Common myeloid progenitor, CD34-positive (primary cell): ENCODE results near the gene CCL22.

Experiments used
- CTCF ChIA-PET: fragments of 350-600 bp; sonication (Branson Sonifier 250); formaldehyde crosslinking; loops from one replicate; lab custom pipeline; 2021; ENCODE audit warnings: antibody characterized with exemption; lab: Charles Lee
- POLR2A ChIA-PET: fragments of 350-600 bp; sonication (Branson Sonifier 250); formaldehyde crosslinking; loops from one replicate; lab custom pipeline; 2021; ENCODE audit warnings: antibody characterized with exemption; lab: Charles Lee
- DNase-seq, 3 donors: peaks; one replicate each; pipeline versions ENCODE4 v3.0.0 to v3.0.0-alpha.2; 2013
- H3K27ac ChIP-seq, 2 experiments: 1 replicate in 1 of 2; 2 replicates in 1 of 2; pipeline ENCODE4 v1.7.0; 2013; ENCODE audit warnings: inconsistent platforms in 2 of 2, low read length in 2 of 2, mild to moderate bottlenecking in 2 of 2, low read depth in 1 of 2, moderate library complexity in 1 of 2; ENCODE audit not compliant: severe bottlenecking in 2 of 2, insufficient read depth in 1 of 2, poor library complexity in 1 of 2
- H3K27me3 ChIP-seq, 5 experiments: replicated peaks in 2 of 5; 1 replicate in 3 of 5; 2 replicates in 2 of 5; pipeline versions ENCODE4 v1.6.1 to v1.7.0; 2013; ENCODE audit warnings: low read length in 4 of 5, mild to moderate bottlenecking in 2 of 5, moderate library complexity in 2 of 5, inconsistent platforms in 1 of 5; ENCODE audit not compliant: insufficient read depth in 5 of 5, control insufficient read depth in 4 of 5
- H3K36me3 ChIP-seq, 4 experiments: 1 replicate in 2 of 4; 2 replicates in 2 of 4; pipeline versions ENCODE4 v1.6.1 to v1.7.0; 2013; ENCODE audit warnings: low read length in 3 of 4, control low read depth in 1 of 4, mild to moderate bottlenecking in 1 of 4; ENCODE audit not compliant: control insufficient read depth in 4 of 4, insufficient read depth in 4 of 4
- H3K4me1 ChIP-seq, 4 experiments: 1 replicate in 3 of 4; 2 replicates in 1 of 4; pipeline versions ENCODE4 v1.6.1 to v1.7.1; 2013; ENCODE audit warnings: low read length in 3 of 4, mild to moderate bottlenecking in 3 of 4, control low read depth in 1 of 4, inconsistent platforms in 1 of 4, moderate library complexity in 1 of 4; ENCODE audit not compliant: control insufficient read depth in 4 of 4, insufficient read depth in 4 of 4; ENCODE audit errors: control extremely low read depth in 1 of 4
- H3K4me3 ChIP-seq, 7 experiments: 1 replicate in 4 of 7; 2 replicates in 3 of 7; pipeline versions ENCODE4 v1.5.1 to v1.7.0; 2013; ENCODE audit warnings: mild to moderate bottlenecking in 7 of 7, low read length in 6 of 7, moderate library complexity in 6 of 7, inconsistent platforms in 2 of 7, low read depth in 2 of 7, control low read depth in 1 of 7; ENCODE audit not compliant: insufficient read depth in 4 of 7, control insufficient read depth in 1 of 7; ENCODE audit errors: extremely low read depth in 1 of 7
- H3K9me3 ChIP-seq, 5 experiments: 1 replicate in 4 of 5; 2 replicates in 1 of 5; pipeline versions ENCODE4 v1.6.1 to v1.7.1; 2013; ENCODE audit warnings: low read length in 4 of 5, mild to moderate bottlenecking in 2 of 5, inconsistent platforms in 1 of 5, low read depth in 1 of 5, moderate library complexity in 1 of 5; ENCODE audit not compliant: control insufficient read depth in 4 of 5, insufficient read depth in 2 of 5; ENCODE audit errors: control extremely low read depth in 1 of 5
- WGBS: methylation state at CpG from one replicate; pipeline ENCODE4 v1.1.5; 2013; ENCODE audit not compliant: insufficient coverage; 5-methylcytosine and 5-hydroxymethylcytosine counted together

Gene CCL22

DNA sequence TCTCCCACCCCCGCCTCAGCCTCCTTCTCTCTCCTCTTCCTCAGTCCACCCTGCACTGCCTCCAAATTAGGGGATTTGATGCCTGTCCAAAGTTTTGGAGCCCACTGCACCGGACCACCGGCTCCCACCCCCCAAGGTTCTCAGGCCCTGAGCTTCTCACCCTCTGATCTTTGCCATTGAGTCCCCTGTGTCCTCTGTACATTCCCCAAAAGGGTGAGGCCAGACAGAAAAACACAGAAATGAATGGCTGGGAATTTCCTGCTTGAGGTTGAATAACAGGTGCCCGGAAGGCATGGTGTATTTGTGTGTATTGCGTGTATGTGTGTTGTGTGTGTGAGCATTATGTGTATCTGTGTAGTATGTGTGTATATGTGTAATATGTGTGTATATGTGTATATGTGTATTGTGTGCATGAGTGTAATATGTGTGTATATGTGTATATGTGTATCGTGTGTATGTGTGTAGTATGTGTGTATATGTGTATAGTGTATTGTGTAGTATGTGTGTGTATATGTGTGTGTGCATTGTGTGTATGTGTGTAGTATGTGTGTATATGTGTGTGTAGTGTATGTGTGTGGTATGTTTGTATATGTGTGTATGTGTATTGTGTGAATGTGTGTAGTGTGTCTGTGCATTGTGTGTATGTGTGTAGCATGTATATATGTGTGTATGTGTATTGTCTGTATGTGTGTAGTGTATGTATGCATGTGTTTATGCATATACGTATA is 29.9 kb downstream of the CCL22 start:
- H3K4me1 ChIP-seq, result peaks cover 0 to 13% (median 10%) of the 10 kb centered on the region in 4 experiments
- H3K27ac ChIP-seq, result no peak overlapping the region
- ChIA-PET CTCF (interaction anchor here (1.0 kb wide), 1 partner anchor 28 kb away, joined by 4 read pairs; no protein-coding TSS in a partner anchor), POLR2A (no interaction called here)
- no peaks in the 10 kb centered on the region for H3K27me3 ChIP-seq
- DNase-seq, result no peak
- 96% methylated on average over 5 of the region's 7 CpGs for WGBS
- H3K9me3 ChIP-seq, result no peaks in the 10 kb centered on the region
- H3K4me3 ChIP-seq, result no peak overlapping the region
- no peaks in the 10 kb centered on the region for H3K36me3 ChIP-seq

DNA sequence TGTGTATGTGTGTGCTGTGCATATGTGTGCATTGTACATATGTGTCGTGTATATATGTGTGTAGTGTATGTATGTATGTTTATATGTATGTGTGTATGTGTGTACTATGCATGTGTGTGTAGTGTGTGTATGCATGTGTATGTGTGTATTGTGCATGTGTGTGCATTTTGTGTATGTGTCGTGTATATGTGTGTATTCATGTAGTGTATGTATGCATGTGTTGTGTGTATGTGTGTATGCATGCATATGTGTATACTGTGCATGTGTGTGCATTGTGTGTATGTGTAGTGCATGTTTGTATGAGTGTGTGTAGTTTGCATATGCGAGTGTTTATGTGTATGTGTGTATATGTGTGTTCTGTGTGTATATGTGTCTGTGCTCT is 30.5 kb downstream of the CCL22 start:
- ChIA-PET CTCF (no interaction called here), POLR2A (no interaction called here)
- Histone ChIP-seq H3K4me3 (no peak overlapping the region), H3K36me3 (no peaks in the 10 kb centered on the region), H3K27ac (no peak overlapping the region), H3K27me3 (no peaks in the 10 kb centered on the region), H3K9me3 (no peaks in the 10 kb centered on the region), H3K4me1 (peaks cover 0 to 8% (median 6%) of the 10 kb centered on the region in 4 experiments)
- WGBS, result 100% methylated on average over 2 of the region's 3 CpGs
- no peak for DNase-seq

DNA sequence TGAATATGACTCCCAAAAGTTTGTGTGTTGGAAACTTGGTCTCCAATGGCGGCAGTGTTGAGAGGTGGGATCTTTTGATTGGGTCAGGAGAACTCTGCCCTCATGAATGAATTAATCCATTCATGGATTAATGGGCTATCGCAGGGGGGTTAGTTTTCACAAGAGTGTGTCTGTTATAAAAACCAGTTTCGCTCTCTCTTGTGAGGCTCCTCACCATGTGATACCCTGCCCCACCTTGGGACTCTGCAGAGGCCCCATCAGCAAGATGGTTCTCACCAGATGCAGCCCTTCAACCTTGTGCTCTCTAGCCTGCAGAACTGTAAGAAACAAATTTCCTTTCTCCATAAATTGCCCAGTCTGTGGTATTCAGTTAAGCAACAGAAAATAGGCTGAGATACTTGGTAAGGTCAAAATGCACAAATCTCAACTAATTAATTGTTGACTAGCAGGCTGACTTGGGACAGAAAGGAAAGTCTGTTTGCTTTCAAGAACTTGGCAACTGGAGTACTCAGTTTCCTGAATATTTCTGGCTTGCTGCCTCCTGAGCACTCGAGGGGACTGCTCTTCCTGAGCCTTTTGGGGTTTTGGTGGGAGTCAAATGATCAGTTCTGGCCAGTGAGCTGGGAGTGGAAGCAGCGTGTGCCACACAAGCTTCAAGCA is 32.2 kb downstream of the CCL22 start:
- H3K4me3 ChIP-seq, result no peak overlapping the region
- ChIA-PET POLR2A (no interaction called here), CTCF (interaction anchor here (2.3 kb wide), 1 partner anchor 26 kb away, joined by 7 read pairs; no protein-coding TSS in a partner anchor)
- no peak overlapping the region for H3K27ac ChIP-seq
- H3K27me3 ChIP-seq, result no peaks in the 10 kb centered on the region
- no peaks in the 10 kb centered on the region for H3K36me3 ChIP-seq
- DNase-seq, result no peak
- H3K9me3 ChIP-seq, result peaks cover 0 to 2% (median 0%) of the 10 kb centered on the region in 5 experiments
- WGBS, result 40% methylated on average over 3 of the region's 5 CpGs
- H3K4me1 ChIP-seq, result no peaks in the 10 kb centered on the region

GRCh38 chr16:57391300-57391699 is 32.7 kb downstream of the CCL22 start:
- Histone ChIP-seq H3K9me3 (peaks cover 0 to 2% (median 0%) of the 10 kb centered on the region in 5 experiments), H3K4me1 (no peaks in the 10 kb centered on the region), H3K27ac (no peak overlapping the region), H3K36me3 (no peaks in the 10 kb centered on the region), H3K4me3 (no peak overlapping the region), H3K27me3 (no peaks in the 10 kb centered on the region)
- CTCF ChIA-PET, result interaction anchor here (2.3 kb wide), 1 partner anchor 26 kb away, joined by 7 read pairs; no protein-coding TSS in a partner anchor
- no peak for DNase-seq
- POLR2A ChIA-PET, result no interaction called here
- 72% methylated on average over 4 of the region's 4 CpGs for WGBS

GRCh38 chr16:57391708-57392107 is 33.1 kb downstream of the CCL22 start:
- Histone ChIP-seq H3K9me3 (peaks cover 0 to 2% (median 0%) of the 10 kb centered on the region in 5 experiments), H3K27me3 (no peaks in the 10 kb centered on the region), H3K4me1 (no peaks in the 10 kb centered on the region), H3K36me3 (no peaks in the 10 kb centered on the region), H3K4me3 (no peak overlapping the region), H3K27ac (no peak overlapping the region)
- DNase-seq, result no peak
- CTCF ChIA-PET, result interaction anchor here (2.3 kb wide), 1 partner anchor 25 kb away, joined by 7 read pairs; no protein-coding TSS in a partner anchor
- no CpG with 5 or more reads among the region's 5 CpGs for WGBS
- POLR2A ChIA-PET, result no interaction called here

GRCh38 chr16:57392694-57393093 is 34.1 kb downstream of the CCL22 start:
- WGBS, result 100% methylated on average over 1 of the region's 1 CpG
- Histone ChIP-seq H3K27ac (no peak overlapping the region), H3K36me3 (no peaks in the 10 kb centered on the region), H3K4me1 (no peaks in the 10 kb centered on the region), H3K27me3 (no peaks in the 10 kb centered on the region), H3K4me3 (no peak overlapping the region), H3K9me3 (peaks cover 0 to 2% (median 0%) of the 10 kb centered on the region in 5 experiments)
- POLR2A ChIA-PET, result no interaction called here
- DNase-seq, result no peak
- CTCF ChIA-PET, result interaction anchor here (0.6 kb wide), 1 partner anchor 83 kb away, joined by 3 read pairs; no protein-coding TSS in a partner anchor

GRCh38 chr16:57394444-57394843 is 35.9 kb downstream of the CCL22 start:
- Histone ChIP-seq H3K36me3 (no peaks in the 10 kb centered on the region), H3K27me3 (no peaks in the 10 kb centered on the region), H3K27ac (no peak overlapping the region), H3K9me3 (peaks cover 0 to 2% (median 0%) of the 10 kb centered on the region in 5 experiments), H3K4me1 (no peaks in the 10 kb centered on the region), H3K4me3 (no peak overlapping the region)
- POLR2A ChIA-PET, result no interaction called here
- WGBS, result 84% methylated on average over 7 of the region's 7 CpGs
- CTCF ChIA-PET, result interaction anchor here (1.1 to 1.7 kb wide), 5 partner anchors 10 to 94 kb away, joined by 3 to 6 read pairs (median 4); partner anchors contain the start of gene CCL17
- DNase-seq, result no peak
